Heart right ventricle (tissue), 16 donors: Measurements from ENCODE around the gene MSANTD1. TPM values are rescaled to one million over a fixed set of nuclear protein-coding genes. Genes with fewer than 3 reads are reported as not detected.

Experiments
- ATAC-seq, 8 donors: fragments of 200-7000 bp; cut with Tn5 transposase; one replicate each; pipeline ENCODE4 v1.9.1; 2020; ENCODE audit warnings: mild to moderate bottlenecking in 8 of 8, moderate library complexity in 8 of 8, moderate number of reproducible peaks in 1 of 8
- DNase-seq, 2 donors: peaks; one replicate each; pipeline ENCODE4 v3.0.0-alpha.2; 2020
- H3K27ac ChIP-seq, 10 donors: fragments of 200-600 bp; sonication (generic) in 2 of 10; one replicate each; pipeline versions ENCODE4 v1.5.0 to v1.8.0; 2020 to 2022; ENCODE audit warnings: mild to moderate bottlenecking in 3 of 10
- H3K27me3 ChIP-seq, 7 donors: fragments of 200-600 bp; one replicate each; pipeline ENCODE4 v1.8.0; 2021 to 2022; ENCODE audit warnings: mild to moderate bottlenecking in 2 of 7
- H3K36me3 ChIP-seq, 9 donors: fragments of 200-600 bp; sonication (generic) in 1 of 9; one replicate each; pipeline versions ENCODE4 v1.5.0 to v1.8.0; 2020 to 2022; ENCODE audit warnings: mild to moderate bottlenecking in 2 of 9
- H3K4me1 ChIP-seq, 9 donors: fragments of 200-600 bp; sonication (generic) in 1 of 9; one replicate each; pipeline versions ENCODE4 v1.5.0 to v1.8.0; 2020 to 2022; ENCODE audit warnings: mild to moderate bottlenecking in 4 of 9
- H3K4me3 ChIP-seq, 10 donors: fragments of 200-600 bp; sonication (generic) in 2 of 10; one replicate each; pipeline versions ENCODE4 v1.5.0 to v1.8.0; 2020 to 2022; ENCODE audit warnings: mild to moderate bottlenecking in 7 of 10, moderate library complexity in 2 of 10
- H3K9me3 ChIP-seq, 11 donors: fragments of 200-600 bp in 10 of 11; sonication (generic) in 2 of 11; one replicate each; pipeline versions ENCODE4 v1.5.0 to v1.8.0; 2013 to 2022; ENCODE audit warnings: mild to moderate bottlenecking in 2 of 11, control low read depth in 1 of 11, moderate library complexity in 1 of 11
- WGBS, 2 donors: extraction: QIAGEN DNeasy Blood & Tissue Kit; methylation state at CpG; one replicate each; pipeline ENCODE4 v1.1.7; 2013; ENCODE audit warnings: inconsistent platforms in 1 of 2; 5-methylcytosine and 5-hydroxymethylcytosine counted together
- intact Hi-C, 10 donors: fragments of 100-400 bp; cut with DNase I; formaldehyde crosslinking; loops; one replicate each; pipeline versions ENCODE4 v1.11.1 to v1.14.2; 2022
- polyA plus RNA-seq, 2 donors: library from polyadenylated mRNA; stranded (reverse); fragments of 200-250 nt; gene quantifications; one replicate each; pipeline ENCODE4 v1.2.3, GENCODE V29; 2013
- total RNA-seq, 10 donors: library from RNA; stranded (reverse); fragmentation: NEBNext Ultra II Directional in 3 of 10; extraction: Animal tissue kit (Norgen Biotek cat#: 25700) in 3 of 10; gene quantifications; one replicate each; pipeline versions ENCODE4 v1.2.1 to v1.2.4, GENCODE V29; 2021 to 2023
- TF ChIP-seq, protein P1 (sequence below), 9 donors: fragments of 200-600 bp; sonication (generic) in 2 of 9; IDR thresholded peaks; one replicate each; pipeline versions ENCODE4 v1.5.0 to v1.8.0; 2021 to 2022; ENCODE audit warnings: antibody characterized with exemption in 9 of 9, mild to moderate bottlenecking in 5 of 9, moderate library complexity in 1 of 9
- donor health status: Arrhythmogenic right ventricular cardiomyopathy.
- donor health status: ischemic (EF 13 %, LVEDD 7.1; RV severe dilation, severe dysfunction).
- donor health status: healthy with polysubstance abuse.
- donor health status: DM: no; HTN: yes; CAD: no.
- donor health status: DM: no; HTN: no; CAD: no.
- donor health status: ischemic (EF 25% LVEDD 6.9; RV normal size, moderate dysfunction).
- donor health status: ischemic (EF 25% LVEDD 5.7; RV mildly dilated, moderate dysfunction).
- donor health status: healthy.
- donor health status: DM: yes; HTN: yes; CAD: no.
- donor health status: Ischemic cardiomyopathy.
- donor health status: ischemic (EF 35%, LVEDD 5.7; RV mildly dilated, moderate dysfunction).
- donor health status: nonischemic (EF 11% LVEDD 7.7; RV severe dilation, severe dysfunction).
- donor health status: DM: yes; HTN: yes; CAD: no.
- donor health status: PGD.
- donor health status: ischemic (EF 29% LVEDD 5.4; RV normal size, mild dysfunction).
- donor health status: nonischemic (EF 23%, LVEDD 6.1; RV moderate dilation, normal function).

Gene MSANTD1
- total and polyA plus RNA-seq, 12 donors, result 0.25 to 1.2 (median 0.41) TPM

DNA sequence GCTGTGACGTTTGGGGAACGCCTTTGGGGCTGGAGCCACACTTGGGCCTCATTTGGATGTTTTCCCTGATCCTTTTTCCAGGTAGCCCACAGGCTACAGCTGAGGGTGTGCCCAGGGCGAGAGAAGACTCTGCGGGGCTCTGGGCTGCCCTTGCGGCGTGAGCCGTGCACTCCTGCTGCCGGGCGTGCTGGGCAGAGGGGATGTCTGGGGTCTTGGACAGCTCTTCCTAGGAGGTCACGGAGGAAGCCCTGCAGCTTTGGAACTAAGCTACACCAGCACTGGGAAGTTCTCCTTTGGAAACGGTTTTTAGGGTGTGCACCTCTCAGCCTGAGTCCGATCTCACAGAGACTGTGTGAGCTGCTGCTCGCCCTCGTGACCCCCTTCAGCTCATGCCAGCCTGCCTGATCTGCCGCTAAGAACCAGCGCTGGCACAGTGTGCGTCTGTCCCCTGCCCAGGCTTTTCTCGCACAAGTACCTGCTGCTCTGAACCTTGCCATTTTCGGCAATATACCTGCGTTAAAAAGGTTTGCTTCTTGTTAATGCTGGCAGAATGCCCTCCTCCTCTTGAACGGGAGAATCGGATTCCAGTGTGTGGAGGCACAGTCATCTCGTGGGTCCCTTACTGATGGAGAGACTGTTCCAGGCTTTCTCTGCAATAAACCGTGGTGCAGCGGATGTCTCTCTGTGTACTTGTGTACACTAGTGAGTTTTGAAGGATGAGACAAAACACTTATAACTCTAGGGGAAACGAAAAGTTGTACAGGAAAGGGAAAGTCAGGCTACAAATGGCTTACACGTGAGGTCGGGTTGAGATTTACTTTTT, 14.3 kb downstream of the MSANTD1 start:
- intact Hi-C loops, result no loop called here
- no peaks in the 10 kb centered on the region for H3K27me3 ChIP-seq
- 85 to 87% methylated on average over 28 of the region's 28 CpGs for WGBS, 2 donors
- no peak overlapping the region for H3K27ac ChIP-seq
- H3K4me3 ChIP-seq, result no peak overlapping the region
- H3K36me3 ChIP-seq, result no peaks in the 10 kb centered on the region
- peak in 2 of 8 donors; percentile 18 to 45 for ATAC-seq
- TF ChIP-seq, protein P1, sequence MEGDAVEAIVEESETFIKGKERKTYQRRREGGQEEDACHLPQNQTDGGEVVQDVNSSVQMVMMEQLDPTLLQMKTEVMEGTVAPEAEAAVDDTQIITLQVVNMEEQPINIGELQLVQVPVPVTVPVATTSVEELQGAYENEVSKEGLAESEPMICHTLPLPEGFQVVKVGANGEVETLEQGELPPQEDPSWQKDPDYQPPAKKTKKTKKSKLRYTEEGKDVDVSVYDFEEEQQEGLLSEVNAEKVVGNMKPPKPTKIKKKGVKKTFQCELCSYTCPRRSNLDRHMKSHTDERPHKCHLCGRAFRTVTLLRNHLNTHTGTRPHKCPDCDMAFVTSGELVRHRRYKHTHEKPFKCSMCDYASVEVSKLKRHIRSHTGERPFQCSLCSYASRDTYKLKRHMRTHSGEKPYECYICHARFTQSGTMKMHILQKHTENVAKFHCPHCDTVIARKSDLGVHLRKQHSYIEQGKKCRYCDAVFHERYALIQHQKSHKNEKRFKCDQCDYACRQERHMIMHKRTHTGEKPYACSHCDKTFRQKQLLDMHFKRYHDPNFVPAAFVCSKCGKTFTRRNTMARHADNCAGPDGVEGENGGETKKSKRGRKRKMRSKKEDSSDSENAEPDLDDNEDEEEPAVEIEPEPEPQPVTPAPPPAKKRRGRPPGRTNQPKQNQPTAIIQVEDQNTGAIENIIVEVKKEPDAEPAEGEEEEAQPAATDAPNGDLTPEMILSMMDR (IDR thresholded peaks at IDR 0.05), result no peak
- DNase-seq, result peak in 1 of 2 donors; percentile 1
- peaks cover 0 to 4% (median 0%) of the 10 kb centered on the region in 11 donors for H3K9me3 ChIP-seq
- no peaks in the 10 kb centered on the region for H3K4me1 ChIP-seq

DNA sequence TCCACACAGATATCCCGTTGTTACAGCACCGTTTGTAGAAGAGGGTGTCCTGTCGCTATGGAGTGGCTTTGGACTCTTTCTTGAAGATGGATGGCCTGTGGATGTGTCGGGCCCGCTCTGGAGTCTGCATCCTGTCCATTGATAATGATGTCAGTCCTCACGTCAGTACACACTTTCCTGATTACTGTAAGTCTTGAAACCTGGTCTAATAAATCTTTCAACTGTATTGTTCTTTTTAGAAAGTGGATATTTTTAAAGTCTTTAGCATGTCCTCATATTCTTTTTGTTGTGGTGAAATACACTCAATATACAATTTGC, 14.9 kb downstream of the MSANTD1 start:
- intact Hi-C loops, result no loop called here
- WGBS, 2 donors, result 61% methylated on average over 6 of the region's 6 CpGs
- Histone ChIP-seq H3K36me3 (no peaks in the 10 kb centered on the region), H3K27me3 (no peaks in the 10 kb centered on the region), H3K4me1 (no peaks in the 10 kb centered on the region), H3K9me3 (peaks cover 0 to 4% (median 0%) of the 10 kb centered on the region in 11 donors), H3K27ac (no peak overlapping the region), H3K4me3 (no peak overlapping the region)
- no peak for ATAC-seq
- no peak for DNase-seq
- TF ChIP-seq, protein P1 (IDR thresholded peaks at IDR 0.05), result no peak

DNA sequence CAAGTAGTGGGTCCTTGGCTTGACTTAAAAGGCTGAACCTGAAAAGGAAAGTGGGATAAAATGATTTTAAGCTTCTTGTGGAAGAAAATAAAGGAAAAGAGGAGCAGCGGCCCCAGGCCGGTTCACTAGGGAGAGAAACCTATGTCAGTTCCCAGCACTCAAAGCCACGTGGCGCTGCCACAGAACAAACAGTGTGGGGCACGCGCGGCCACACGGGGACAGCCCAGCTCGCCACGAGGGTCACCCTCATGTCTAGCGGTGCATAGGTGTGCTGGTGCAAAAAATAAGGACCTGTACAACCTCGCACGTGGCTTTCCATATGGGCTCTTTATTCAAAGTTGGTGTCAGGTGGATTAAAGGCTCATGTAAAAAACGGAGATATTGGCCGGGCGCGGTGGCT, 17.1 kb downstream of the MSANTD1 start:
- H3K27ac ChIP-seq, result no peak overlapping the region
- H3K4me1 ChIP-seq, result peaks cover 0 to 11% (median 0%) of the 10 kb centered on the region in 9 donors
- no peaks in the 10 kb centered on the region for H3K36me3 ChIP-seq
- intact Hi-C loops, result no loop called here
- H3K9me3 ChIP-seq, result no peaks in the 10 kb centered on the region
- ATAC-seq, result no peak
- H3K4me3 ChIP-seq, result no peak overlapping the region
- peak in 1 of 2 donors; percentile 1 for DNase-seq
- no peaks in the 10 kb centered on the region for H3K27me3 ChIP-seq
- WGBS, 2 donors, result 96 to 99% methylated on average over 17 of the region's 17 CpGs
- TF ChIP-seq, protein P1 (IDR thresholded peaks at IDR 0.05), result no peak

DNA sequence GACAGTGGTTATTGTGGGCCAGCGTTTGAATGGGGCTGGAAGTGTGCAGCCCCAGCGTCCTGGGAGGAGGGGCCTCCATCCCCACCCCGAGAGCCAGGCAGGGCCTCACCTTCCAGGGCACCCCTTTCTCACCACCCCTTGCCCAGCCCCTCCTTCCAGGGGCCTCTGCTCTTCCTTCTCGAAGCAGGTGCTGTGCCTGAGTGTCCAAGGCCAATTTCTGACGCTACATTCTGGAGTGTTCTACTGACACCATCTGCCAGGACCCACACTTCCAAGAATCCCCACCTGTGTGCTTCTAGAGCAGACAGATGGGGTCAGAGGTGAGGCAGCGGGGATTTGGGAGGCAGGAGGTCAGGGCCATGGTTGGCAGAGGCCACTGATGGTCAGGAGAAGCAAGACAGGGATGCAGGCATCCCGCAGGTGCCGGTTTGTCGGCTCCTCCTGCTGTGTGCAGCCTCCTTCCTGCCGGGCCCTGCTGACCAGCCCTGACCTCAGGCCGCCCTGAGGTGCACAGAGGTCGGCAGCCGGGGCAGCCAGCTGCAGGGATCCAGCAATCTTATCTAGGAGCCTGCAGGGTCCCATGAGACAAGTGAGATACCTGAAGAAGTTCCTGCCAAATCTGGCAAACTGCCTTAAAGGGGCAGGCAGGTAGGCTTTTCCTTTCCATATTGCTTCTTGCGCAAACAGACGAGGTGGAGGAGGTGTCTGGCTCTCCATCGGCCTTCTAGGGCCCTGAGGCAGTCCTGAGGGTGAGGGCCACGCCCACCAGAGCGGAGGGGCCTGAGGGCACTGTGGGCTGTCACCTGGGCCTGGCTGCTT, 18.8 kb downstream of the MSANTD1 start:
- no peak overlapping the region for H3K4me3 ChIP-seq
- no peaks in the 10 kb centered on the region for H3K36me3 ChIP-seq
- H3K9me3 ChIP-seq, result peaks cover 0 to 3% (median 0%) of the 10 kb centered on the region in 11 donors
- 72 to 79% methylated on average over 18 of the region's 18 CpGs for WGBS, 2 donors
- intact Hi-C loops, result no loop called here
- H3K27ac ChIP-seq, result no peak overlapping the region
- DNase-seq, result peak in 1 of 2 donors; percentile 1
- ATAC-seq, result no peak
- no peaks in the 10 kb centered on the region for H3K27me3 ChIP-seq
- H3K4me1 ChIP-seq, result peaks cover 0 to 11% (median 0%) of the 10 kb centered on the region in 9 donors
- TF ChIP-seq, protein P1 (IDR thresholded peaks at IDR 0.05), result no peak
